DND-41 (cell line): ENCODE measurements around the gene RBFOX1.

Experiments
- EZH2 ChIP-seq: IDR thresholded peaks from 3 replicates; pipeline ENCODE4 v1.6.1; 2012; ENCODE audit warnings: borderline replicate concordance, low read depth, mild to moderate bottlenecking, moderate library complexity, low read length, inconsistent platforms; ENCODE audit not compliant: severe bottlenecking
- TF ChIP-seq, protein P1 (sequence below): IDR thresholded peaks from 2 replicates; pipeline ENCODE4 v1.5.1; 2012; ENCODE audit warnings: borderline replicate concordance, low read length, moderate library complexity, mild to moderate bottlenecking; ENCODE audit not compliant: poor library complexity, severe bottlenecking; ENCODE audit errors: extremely low read depth

DNA sequence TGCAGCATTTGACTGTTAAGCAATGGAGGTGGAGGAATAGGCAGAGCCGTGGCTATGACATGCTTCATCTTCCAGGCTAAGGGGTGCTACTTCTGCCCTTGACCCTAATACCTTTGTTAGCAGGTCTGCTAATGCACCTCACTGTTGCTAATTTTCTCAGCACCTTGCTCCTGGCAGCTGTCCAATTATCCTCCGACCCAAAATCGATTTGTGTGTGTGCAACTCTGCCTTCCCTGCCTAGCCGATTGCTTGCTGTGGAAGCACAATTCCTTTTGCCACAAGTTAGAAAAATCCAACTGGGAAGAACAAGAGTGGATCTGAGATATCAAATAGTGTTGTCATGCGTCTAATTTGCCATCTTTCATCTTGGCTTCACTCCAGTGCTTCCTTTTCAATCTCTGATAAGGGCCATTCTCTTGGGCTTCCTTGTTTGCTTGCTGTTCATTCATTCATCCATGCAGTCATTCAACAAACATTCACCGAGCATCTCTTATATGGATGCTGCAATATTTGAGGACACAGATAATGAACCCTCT, 422.8 kb downstream of the RBFOX1 start:
- TF ChIP-seq, protein P1, sequence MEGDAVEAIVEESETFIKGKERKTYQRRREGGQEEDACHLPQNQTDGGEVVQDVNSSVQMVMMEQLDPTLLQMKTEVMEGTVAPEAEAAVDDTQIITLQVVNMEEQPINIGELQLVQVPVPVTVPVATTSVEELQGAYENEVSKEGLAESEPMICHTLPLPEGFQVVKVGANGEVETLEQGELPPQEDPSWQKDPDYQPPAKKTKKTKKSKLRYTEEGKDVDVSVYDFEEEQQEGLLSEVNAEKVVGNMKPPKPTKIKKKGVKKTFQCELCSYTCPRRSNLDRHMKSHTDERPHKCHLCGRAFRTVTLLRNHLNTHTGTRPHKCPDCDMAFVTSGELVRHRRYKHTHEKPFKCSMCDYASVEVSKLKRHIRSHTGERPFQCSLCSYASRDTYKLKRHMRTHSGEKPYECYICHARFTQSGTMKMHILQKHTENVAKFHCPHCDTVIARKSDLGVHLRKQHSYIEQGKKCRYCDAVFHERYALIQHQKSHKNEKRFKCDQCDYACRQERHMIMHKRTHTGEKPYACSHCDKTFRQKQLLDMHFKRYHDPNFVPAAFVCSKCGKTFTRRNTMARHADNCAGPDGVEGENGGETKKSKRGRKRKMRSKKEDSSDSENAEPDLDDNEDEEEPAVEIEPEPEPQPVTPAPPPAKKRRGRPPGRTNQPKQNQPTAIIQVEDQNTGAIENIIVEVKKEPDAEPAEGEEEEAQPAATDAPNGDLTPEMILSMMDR, result no peak
- no peak for TF ChIP-seq EZH2
